Mucosa of descending colon (tissue), 3 donors: Measurements from ENCODE around the gene GALNT11. TPM values are rescaled to one million over a fixed set of nuclear protein-coding genes. Genes with fewer than 3 reads are reported as not detected.

Experiments
- ATAC-seq: fragments of 200-7000 bp; cut with Tn5 transposase; one replicate; pipeline ENCODE4 v1.9.1; 2020; ENCODE audit warnings: mild to moderate bottlenecking, moderate library complexity
- DNase-seq, 3 donors: peaks; one replicate each; pipeline ENCODE4 v3.0.0-alpha.2; 2020
- H3K36me3 ChIP-seq: fragments of 200-600 bp; one replicate; pipeline ENCODE4 v1.8.0; 2021; ENCODE audit warnings: low read depth, mild to moderate bottlenecking
- H3K4me1 ChIP-seq: fragments of 200-600 bp; one replicate; pipeline ENCODE4 v1.8.0; 2021; ENCODE audit warnings: low read depth, mild to moderate bottlenecking
- H3K4me3 ChIP-seq: fragments of 200-600 bp; one replicate; pipeline ENCODE4 v1.8.0; 2021; ENCODE audit warnings: mild to moderate bottlenecking
- H3K9me3 ChIP-seq: fragments of 200-600 bp; one replicate; pipeline ENCODE4 v1.8.0; 2021; ENCODE audit warnings: mild to moderate bottlenecking
- CTCF ChIP-seq: fragments of 200-600 bp; IDR thresholded peaks from one replicate; pipeline ENCODE4 v1.8.0; 2022; ENCODE audit warnings: antibody characterized with exemption, mild to moderate bottlenecking
- intact Hi-C, 2 donors: fragments of 100-400 bp; cut with DNase I in 1 of 2; cut with micrococcal nuclease in 1 of 2; formaldehyde crosslinking; loops; one replicate each; pipeline versions ENCODE4 v1.11.0 to v1.11.1; 2022; cut with DNase I, micrococcal nuclease
- total RNA-seq, 3 donors: library from RNA; stranded (reverse); fragmentation: NEBNext Ultra II Directional in 2 of 3; extraction: Animal tissue kit (Norgen Biotek cat#: 25700) in 2 of 3; gene quantifications; one replicate each; pipeline versions ENCODE4 v1.2.1 to v1.2.4, GENCODE V29; 2021 to 2023
- donor health status: DM: no; HTN: no; CAD: no; lungs with moderate emphysema.
- donor health status: DM: no; HTN: no; CAD: no.
- donor health status: DM: no; HTN: yes; CAD: no.

GALNT11 gene
- total RNA-seq, 3 donors from 2014 or later, result 16.2 to 29.3 (median 21.9) TPM

- ATAC-seq, result no peak
- Histone ChIP-seq H3K36me3 (no peaks in the 10 kb centered on the region), H3K9me3 (peaks cover 16% of the 10 kb centered on the region), H3K4me1 (no peaks in the 10 kb centered on the region), H3K4me3 (no peak overlapping the region)
- no peak for DNase-seq
- TF ChIP-seq CTCF, result no peak
- intact Hi-C loops, result no loop called here
Observed at GRCh38 chr7:152046531-152046930, 21.1 kb downstream of the GALNT11 start.

- H3K9me3 ChIP-seq, result peaks cover 16% of the 10 kb centered on the region
- intact Hi-C loops, result no loop called here
- no peak for DNase-seq
- H3K36me3 ChIP-seq, result no peaks in the 10 kb centered on the region
- no peak for ATAC-seq
- H3K4me3 ChIP-seq, result no peak overlapping the region
- no peaks in the 10 kb centered on the region for H3K4me1 ChIP-seq
- TF ChIP-seq CTCF, result no peak
Observed at GRCh38 chr7:152048051-152048450, 22.6 kb downstream of the GALNT11 start.

GRCh38 chr7:152050547-152050971 is 25.1 kb downstream of the GALNT11 start:
- H3K36me3 ChIP-seq, result no peaks in the 10 kb centered on the region
- no peak for TF ChIP-seq CTCF

GRCh38 chr7:152051968-152052367 is 26.5 kb downstream of the GALNT11 start:
- TF ChIP-seq CTCF, result no peak
- DNase-seq (no peak), ATAC-seq (no peak)
- no peak overlapping the region for H3K4me3 ChIP-seq
- H3K4me1 ChIP-seq, result no peaks in the 10 kb centered on the region
- intact Hi-C loops, result no loop called here
- H3K36me3 ChIP-seq, result no peaks in the 10 kb centered on the region
- no peaks in the 10 kb centered on the region for H3K9me3 ChIP-seq

More at GRCh38 chr7:152050547-152050971, 25.1 kb downstream of the GALNT11 start:
- DNase-seq (no peak), ATAC-seq (no peak)
- Histone ChIP-seq H3K4me3 (no peak overlapping the region), H3K4me1 (no peaks in the 10 kb centered on the region), H3K9me3 (peaks cover 6% of the 10 kb centered on the region)
- intact Hi-C loops, result no loop called here

- Histone ChIP-seq H3K36me3 (no peaks in the 10 kb centered on the region), H3K4me1 (no peaks in the 10 kb centered on the region), H3K9me3 (no peaks in the 10 kb centered on the region), H3K4me3 (no peak overlapping the region)
- no peak for ATAC-seq
- TF ChIP-seq CTCF, result no peak
- intact Hi-C loops, result no loop called here
- DNase-seq, result no peak
Observed at GRCh38 chr7:152052771-152053170, 27.3 kb downstream of the GALNT11 start.
